ENCODE measurements around the gene PPP1R8.

DNA sequence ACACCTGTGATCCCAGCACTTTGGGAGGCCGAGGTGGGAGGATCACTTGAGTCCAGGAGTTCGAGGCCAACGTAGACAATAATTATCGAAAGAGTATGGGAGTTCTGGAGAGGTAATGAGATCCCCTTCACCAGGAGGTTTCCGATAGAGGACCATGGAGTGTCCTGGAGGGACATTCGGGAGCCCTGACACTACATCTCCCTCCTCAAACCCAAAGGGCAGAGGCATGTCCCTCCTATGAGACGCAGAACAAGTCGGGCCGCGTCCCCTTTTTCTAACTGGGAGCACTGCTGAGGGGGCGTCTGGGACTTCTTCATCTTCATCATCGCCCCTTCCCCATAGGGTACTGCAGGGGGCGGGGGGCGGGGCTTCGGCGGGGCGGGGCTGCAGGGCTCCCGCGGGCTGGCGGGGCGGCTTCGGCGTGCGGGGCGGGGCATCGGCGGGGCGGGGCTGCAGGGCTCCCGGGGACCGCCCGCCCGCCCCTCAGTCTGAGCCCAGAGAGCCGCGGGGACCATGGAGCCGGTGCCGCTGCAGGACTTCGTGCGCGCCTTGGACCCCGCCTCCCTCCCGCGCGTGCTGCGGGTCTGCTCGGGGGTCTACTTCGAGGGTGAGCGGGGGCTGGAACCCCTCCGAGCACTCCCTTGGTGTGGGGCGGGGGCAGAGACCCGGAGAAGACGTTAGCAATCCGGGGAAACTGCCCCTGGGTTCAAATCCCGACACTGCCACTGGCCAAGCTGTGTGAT, 41.6 kb downstream of the PPP1R8 start, which contains the start of gene THEMIS2:
- TF ChIP-seq, protein P1, sequence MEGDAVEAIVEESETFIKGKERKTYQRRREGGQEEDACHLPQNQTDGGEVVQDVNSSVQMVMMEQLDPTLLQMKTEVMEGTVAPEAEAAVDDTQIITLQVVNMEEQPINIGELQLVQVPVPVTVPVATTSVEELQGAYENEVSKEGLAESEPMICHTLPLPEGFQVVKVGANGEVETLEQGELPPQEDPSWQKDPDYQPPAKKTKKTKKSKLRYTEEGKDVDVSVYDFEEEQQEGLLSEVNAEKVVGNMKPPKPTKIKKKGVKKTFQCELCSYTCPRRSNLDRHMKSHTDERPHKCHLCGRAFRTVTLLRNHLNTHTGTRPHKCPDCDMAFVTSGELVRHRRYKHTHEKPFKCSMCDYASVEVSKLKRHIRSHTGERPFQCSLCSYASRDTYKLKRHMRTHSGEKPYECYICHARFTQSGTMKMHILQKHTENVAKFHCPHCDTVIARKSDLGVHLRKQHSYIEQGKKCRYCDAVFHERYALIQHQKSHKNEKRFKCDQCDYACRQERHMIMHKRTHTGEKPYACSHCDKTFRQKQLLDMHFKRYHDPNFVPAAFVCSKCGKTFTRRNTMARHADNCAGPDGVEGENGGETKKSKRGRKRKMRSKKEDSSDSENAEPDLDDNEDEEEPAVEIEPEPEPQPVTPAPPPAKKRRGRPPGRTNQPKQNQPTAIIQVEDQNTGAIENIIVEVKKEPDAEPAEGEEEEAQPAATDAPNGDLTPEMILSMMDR (IDR thresholded peaks at IDR 0.05): no peak
- peak; percentile 32 to 83 (median 72) for TF ChIP-seq POLR2AphosphoS5 (IDR thresholded peaks at IDR 0.05)
- peak in 1 of 2 donors; percentile 24 for TF ChIP-seq POLR2A (IDR thresholded peaks at IDR 0.05)
- no peak for TF ChIP-seq EP300 (IDR thresholded peaks at IDR 0.05)
